ENCODE results near the gene CUTC. TPM values are rescaled to one million over a fixed set of nuclear protein-coding genes. Genes with fewer than 3 reads are reported as not detected.

The CUTC gene
- total RNA-seq, 1 donor from 2014 or later: 25.4 TPM

GRCh38 chr10:99782447-99783286 is 50.6 kb downstream of the CUTC start, which contains the start of gene ABCC2:
ABCC2 (plus strand) TSS chr10:99782640; CDS start chr10:99782845, 205 bp downstream.
- ATAC-seq (ENCODE audit: low read depth): no peak
- intact Hi-C loops (cut with micrococcal nuclease): no loop called here
- CTCF ChIA-PET: no interaction called here
- no peak for DNase-seq
- Mint-ChIP-seq H3K9me3 (peaks cover 3% of the 10 kb centered on the region), H3K4me3 (no peak within 1 kb of the TSS), H3K4me1 (peaks cover 18% of the 10 kb centered on the region), H3K27ac (no peak within 1 kb of the TSS), H3K36me3 (ENCODE audit: low read depth) (peaks cover 1% of the 10 kb centered on the region), H3K27me3 (no peaks in the 10 kb centered on the region)
- no peak for TF ChIP-seq CTCF (IDR thresholded peaks at IDR 0.05)
- POLR2A ChIA-PET: no interaction called here

- H3K4me3 Mint-ChIP-seq: no peak overlapping the region
- no peaks in the 10 kb centered on the region for H3K9me3 Mint-ChIP-seq
- no peak for TF ChIP-seq CTCF (IDR thresholded peaks at IDR 0.05)
- no peak for ATAC-seq (ENCODE audit: low read depth)
- H3K36me3 Mint-ChIP-seq (ENCODE audit: low read depth): peaks cover 1% of the 10 kb centered on the region
- DNase-seq: no peak
- ChIA-PET POLR2A (no interaction called here), CTCF (no interaction called here)
- no peaks in the 10 kb centered on the region for H3K27me3 Mint-ChIP-seq
- intact Hi-C loops (cut with micrococcal nuclease): no loop called here
- no peak overlapping the region for H3K27ac Mint-ChIP-seq
- peaks cover 5% of the 10 kb centered on the region for H3K4me1 Mint-ChIP-seq
These were observed 52.1 kb downstream of the CUTC start for GRCh38 chr10:99784016-99784726.

GRCh38 chr10:99784727-99785441 is 52.9 kb downstream of the CUTC start:
- ChIA-PET CTCF (no interaction called here), POLR2A (no interaction called here)
- intact Hi-C loops (cut with micrococcal nuclease): no loop called here
- Mint-ChIP-seq H3K27ac (no peak overlapping the region), H3K36me3 (ENCODE audit: low read depth) (peaks cover 1% of the 10 kb centered on the region), H3K4me1 (no peaks in the 10 kb centered on the region), H3K4me3 (no peak overlapping the region), H3K9me3 (no peaks in the 10 kb centered on the region), H3K27me3 (no peaks in the 10 kb centered on the region)
- no peak for ATAC-seq (ENCODE audit: low read depth)
- no peak for DNase-seq
- TF ChIP-seq CTCF (IDR thresholded peaks at IDR 0.05): no peak

GRCh38 chr10:99785646-99786045 is 53.6 kb downstream of the CUTC start:
- no peak for DNase-seq
- H3K27ac Mint-ChIP-seq: no peak overlapping the region
- no peak for ATAC-seq (ENCODE audit: low read depth)
- intact Hi-C loops (cut with micrococcal nuclease): no loop called here
- peaks cover 1% of the 10 kb centered on the region for H3K36me3 Mint-ChIP-seq (ENCODE audit: low read depth)
- H3K9me3 Mint-ChIP-seq: no peaks in the 10 kb centered on the region
- no peak overlapping the region for H3K4me3 Mint-ChIP-seq
- no peaks in the 10 kb centered on the region for H3K4me1 Mint-ChIP-seq
- no peaks in the 10 kb centered on the region for H3K27me3 Mint-ChIP-seq
- POLR2A ChIA-PET: no interaction called here
- TF ChIP-seq CTCF (IDR thresholded peaks at IDR 0.05): no peak
- CTCF ChIA-PET: no interaction called here

GRCh38 chr10:99787311-99787710 is 55.3 kb downstream of the CUTC start:
- intact Hi-C loops (cut with micrococcal nuclease): no loop called here
- POLR2A ChIA-PET: no interaction called here
- CTCF ChIA-PET: no interaction called here
- ATAC-seq (ENCODE audit: low read depth): no peak
- no peaks in the 10 kb centered on the region for H3K27me3 Mint-ChIP-seq
- H3K27ac Mint-ChIP-seq: no peak overlapping the region
- no peak overlapping the region for H3K4me3 Mint-ChIP-seq
- peaks cover 1% of the 10 kb centered on the region for H3K36me3 Mint-ChIP-seq (ENCODE audit: low read depth)
- H3K4me1 Mint-ChIP-seq: no peaks in the 10 kb centered on the region
- H3K9me3 Mint-ChIP-seq: no peaks in the 10 kb centered on the region
- TF ChIP-seq CTCF (IDR thresholded peaks at IDR 0.05): no peak
- DNase-seq: no peak

Measured in activated B cell treated with CpG ODN at 0.5 μM for 24 hours (primary cell).